IMR-90 (cell line): ENCODE results near the gene ITGAE. TPM values are rescaled to one million over a fixed set of nuclear protein-coding genes. Genes with fewer than 3 reads are reported as not detected.

Experiments
- ATAC-seq: fragments of 200-7000 bp; cut with Tn5 transposase; 2 replicates; pipeline ENCODE4 v1.9.1; 2020; ENCODE audit warnings: low read depth, mild to moderate bottlenecking, moderate library complexity
- BruUV-seq: library from RNA; stranded (reverse); fragments of 400-500 nt; replicated peaks from 2 replicates; lab custom pipeline; 2021; lab: Mats Ljungman, UMichigan
- CTCF ChIA-PET: fragments of 300-600 bp; formaldehyde crosslinking; extraction: SDS; loops from one replicate; lab custom pipeline; 2021; ENCODE audit warnings: antibody characterized with exemption; lab: Yijun Ruan, JAX
- POLR2A ChIA-PET: fragments of 300-600 bp; sonication (Branson Sonifier 250); formaldehyde crosslinking; loops from one replicate; lab custom pipeline; 2022; ENCODE audit warnings: antibody characterized with exemption; ENCODE audit not compliant: unreplicated experiment; lab: Charles Lee
- DNase-seq: peaks from one replicate; pipeline ENCODE4 v3.0.0; 2013
- H2AFZ ChIP-seq: replicated peaks from 2 replicates; pipeline ENCODE3; 2013; ENCODE audit warnings: low read length, mild to moderate bottlenecking; ENCODE audit not compliant: poor library complexity
- H2AK5ac ChIP-seq: 2 replicates; pipeline ENCODE4 v1.6.1; 2013; ENCODE audit warnings: low read depth, low read length, inconsistent platforms
- H2AK9ac ChIP-seq: replicated peaks from 2 replicates; pipeline ENCODE3; 2013; ENCODE audit warnings: mild to moderate bottlenecking, low read depth, low read length, moderate library complexity; ENCODE audit not compliant: poor library complexity
- H2BK120ac ChIP-seq: 2 replicates; pipeline ENCODE4 v1.6.1; 2013; ENCODE audit warnings: low read depth, low read length, inconsistent platforms
- H2BK15ac ChIP-seq: 3 replicates; pipeline ENCODE4 v1.6.1; 2013; ENCODE audit warnings: low read depth, low read length, inconsistent platforms
- H2BK20ac ChIP-seq: 2 replicates; pipeline ENCODE4 v1.6.1; 2013; ENCODE audit warnings: low read depth, mild to moderate bottlenecking, inconsistent platforms, low read length, moderate library complexity
- H2BK5ac ChIP-seq: 2 replicates; pipeline ENCODE4 v1.6.1; 2013; ENCODE audit warnings: mild to moderate bottlenecking, low read depth, low read length, inconsistent platforms; ENCODE audit not compliant: poor library complexity, severe bottlenecking
- H3K14ac ChIP-seq: replicated peaks from 2 replicates; pipeline ENCODE4 v1.6.1; 2013; ENCODE audit warnings: low read depth, low read length, inconsistent platforms
- H3K18ac ChIP-seq: 2 replicates; pipeline ENCODE4 v1.6.1; 2013; ENCODE audit warnings: low read depth, low read length, control low read depth
- H3K23ac ChIP-seq: 2 replicates; pipeline ENCODE4 v1.6.1; 2013; ENCODE audit warnings: low read depth, low read length, inconsistent platforms
- H3K27ac ChIP-seq: 2 replicates; pipeline ENCODE4 v1.5.1; 2013; ENCODE audit warnings: mild to moderate bottlenecking, control low read depth, low read length; ENCODE audit not compliant: insufficient read depth
- H3K27me3 ChIP-seq: 2 replicates; pipeline ENCODE4 v1.6.1; 2013; ENCODE audit warnings: low read length; ENCODE audit not compliant: control insufficient read depth, insufficient read depth
- H3K36me3 ChIP-seq: 2 replicates; pipeline ENCODE4 v1.6.1; 2013; ENCODE audit warnings: low read length, mixed read lengths; ENCODE audit not compliant: control insufficient read depth, insufficient read depth
- H3K4ac ChIP-seq: 2 replicates; pipeline ENCODE4 v1.6.1; 2013; ENCODE audit warnings: low read depth, low read length, inconsistent platforms
- H3K4me1 ChIP-seq: 2 replicates; pipeline ENCODE4 v1.6.1; 2013; ENCODE audit warnings: low read length, mixed read lengths; ENCODE audit not compliant: control insufficient read depth, insufficient read depth
- H3K4me2 ChIP-seq: 2 replicates; pipeline ENCODE4 v1.6.1; 2013; ENCODE audit warnings: low read depth, mild to moderate bottlenecking, control low read depth, low read length, moderate library complexity
- H3K4me3 ChIP-seq: 2 replicates; pipeline ENCODE4 v1.5.1; 2013; ENCODE audit warnings: low read depth, mild to moderate bottlenecking, control low read depth, low read length, moderate library complexity; ENCODE audit not compliant: insufficient read depth
- H3K56ac ChIP-seq: 2 replicates; pipeline ENCODE4 v1.6.1; 2013; ENCODE audit warnings: low read length, inconsistent platforms; ENCODE audit not compliant: insufficient read depth; ENCODE audit errors: extremely low read depth
- H3K79me1 ChIP-seq, 2 experiments: 2 replicates each; pipeline ENCODE4 v1.6.1; 2013; ENCODE audit warnings: low read length in 2 of 2, inconsistent platforms in 1 of 2, low read depth in 1 of 2
- H3K9ac ChIP-seq: 2 replicates; pipeline ENCODE4 v1.6.1; 2013; ENCODE audit warnings: low read depth, low read length, control low read depth
- H3K9me1 ChIP-seq: 2 replicates; pipeline ENCODE4 v1.6.1; 2013; ENCODE audit warnings: low read length, inconsistent platforms; ENCODE audit not compliant: insufficient read depth
- H3K9me3 ChIP-seq: 2 replicates; pipeline ENCODE4 v1.6.1; 2013; ENCODE audit warnings: low read length; ENCODE audit not compliant: control insufficient read depth, insufficient read depth
- H4K20me1 ChIP-seq: 2 replicates; pipeline ENCODE4 v1.6.1; 2013; ENCODE audit warnings: low read length, inconsistent platforms; ENCODE audit not compliant: insufficient read depth
- H4K5ac ChIP-seq: 2 replicates; pipeline ENCODE4 v1.6.1; 2013; ENCODE audit warnings: mild to moderate bottlenecking, low read depth, low read length, control low read depth
- H4K8ac ChIP-seq, 2 experiments: 2 replicates each; pipeline ENCODE4 v1.6.1; 2013; ENCODE audit warnings: low read depth in 2 of 2, low read length in 2 of 2, control low read depth in 1 of 2, inconsistent platforms in 1 of 2
- H4K91ac ChIP-seq: 2 replicates; pipeline ENCODE4 v1.6.1; 2013; ENCODE audit warnings: low read depth, low read length, inconsistent platforms; ENCODE audit not compliant: insufficient read depth
- MAZ ChIP-seq: IDR thresholded peaks from 2 replicates; pipeline ENCODE4 v1.6.1; 2012; ENCODE audit warnings: low read depth, mild to moderate bottlenecking, low read length, improper control_type of control experiment, moderate library complexity, borderline replicate concordance
- WGBS, 2 experiments: methylation state at CpG; one replicate each; pipeline versions ENCODE4 v1.1.5 to v1.1.7; 2013; ENCODE audit warnings: missing lambda C conversion rate in 2 of 2; ENCODE audit not compliant: insufficient read length in 1 of 2; ENCODE audit errors: extremely low coverage in 2 of 2; 5-methylcytosine and 5-hydroxymethylcytosine counted together
- dilution Hi-C: fragments of 300-500 bp; cut with HindIII; formaldehyde crosslinking; loops from one replicate; pipeline ENCODE4 v1.14.3; 2018; ENCODE audit warnings: low sequenced_read_pairs; ENCODE audit not compliant: unreplicated experiment
- in situ Hi-C: fragments of 300-500 bp; cut with MboI; formaldehyde crosslinking; loops from 3 replicates; pipeline ENCODE4 v1.14.3; 2019; ENCODE audit warnings: low sequenced_read_pairs, inconsistent platforms, mixed read lengths
- intact Hi-C: fragments of 100-400 bp; cut with micrococcal nuclease; formaldehyde crosslinking; loops from 2 replicates; pipeline ENCODE4 v1.10.0; 2022
- polyA plus RNA-seq, 3 experiments: library from polyadenylated mRNA; depleted of rRNA; stranded (reverse); fragments of >200 nt; gene quantifications; 2 replicates each; pipeline ENCODE4 v1.2.3, GENCODE V29; 2012; ENCODE audit warnings: low replicate concordance in 1 of 3
- total RNA-seq: library from RNA; depleted of rRNA; stranded (reverse); fragments of >200 nt; gene quantifications from 2 replicates; pipeline ENCODE4 v1.2.3, GENCODE V29; 2012

ITGAE gene
- total and polyA plus RNA-seq, 2 of the 4 experiments (the other 2 are of a cell fraction): 54.1 to 60.8 TPM

- no peaks in the 10 kb centered on the region for H3K9me3 ChIP-seq
- no peak overlapping the region for H2BK15ac ChIP-seq
- no peaks in the 10 kb centered on the region for H3K27me3 ChIP-seq
- peaks cover 12% of the 10 kb centered on the region for H3K9me1 ChIP-seq
- no CpG with 5 or more reads among the region's 4 CpGs for WGBS, 2 experiments
- no peak overlapping the region for H2AK5ac ChIP-seq
- ChIA-PET CTCF (interaction anchor here (0.7 kb wide), 1 partner anchor 10 kb away, joined by 3 read pairs; no protein-coding TSS in a partner anchor), POLR2A (no interaction called here)
- no peak overlapping the region for H4K8ac ChIP-seq
- no peak overlapping the region for H3K14ac ChIP-seq
- H3K18ac ChIP-seq: no peak overlapping the region
- peaks cover 6 to 31% of the 10 kb centered on the region in 2 experiments; a peak in 2 of 4 replicates for H3K79me1 ChIP-seq
- no peak for TF ChIP-seq MAZ
- peaks cover 18% of the 10 kb centered on the region for H4K20me1 ChIP-seq
- no peak overlapping the region for H2BK120ac ChIP-seq
- H3K23ac ChIP-seq: no peak overlapping the region
- intact Hi-C loops (no loop called here), in situ Hi-C loops (no loop called here), dilution Hi-C loops (no loop called here)
- no peaks in the 10 kb centered on the region for H3K36me3 ChIP-seq
- no peak overlapping the region for H3K4ac ChIP-seq
- H3K4me3 ChIP-seq: no peak overlapping the region
- no peak overlapping the region for H3K27ac ChIP-seq
- no peak overlapping the region for H2AFZ ChIP-seq
- H3K9ac ChIP-seq: no peak overlapping the region
- BruUV-seq: no TSS peak
- H3K56ac ChIP-seq: no peak overlapping the region
- no peak overlapping the region for H4K91ac ChIP-seq
- H2AK9ac ChIP-seq: no peak overlapping the region
- no peak for DNase-seq
- H4K5ac ChIP-seq: no peak overlapping the region
- no peaks in the 10 kb centered on the region for H3K4me1 ChIP-seq
- no peak overlapping the region for H2BK20ac ChIP-seq
- H3K4me2 ChIP-seq: no peak overlapping the region
- ATAC-seq: no peak
- no peak overlapping the region for H2BK5ac ChIP-seq
Measured at GRCh38 chr17:3672571-3672970, 128.4 kb downstream of the ITGAE start.
